Hindlimb muscle (tissue), 1 donor: ENCODE measurements around the gene CD6. TPM values are rescaled to one million over a fixed set of nuclear protein-coding genes. Genes with fewer than 3 reads are reported as not detected.

Experiments
- DNase-seq: peaks from one replicate; pipeline ENCODE4 v3.0.0-alpha.2; 2013
- polyA plus RNA-seq: library from polyadenylated mRNA; unstranded; fragments of 120-200 nt; gene quantifications from one replicate; pipeline ENCODE4 v1.2.1, GENCODE V29; 2013; ENCODE audit not compliant: insufficient read length

Gene CD6
- polyA plus RNA-seq, 1 donor = 0.40 TPM

- no peak for DNase-seq
These were observed 14.8 kb downstream of the CD6 start for GRCh38 chr11:60985991-60986915.

DNA sequence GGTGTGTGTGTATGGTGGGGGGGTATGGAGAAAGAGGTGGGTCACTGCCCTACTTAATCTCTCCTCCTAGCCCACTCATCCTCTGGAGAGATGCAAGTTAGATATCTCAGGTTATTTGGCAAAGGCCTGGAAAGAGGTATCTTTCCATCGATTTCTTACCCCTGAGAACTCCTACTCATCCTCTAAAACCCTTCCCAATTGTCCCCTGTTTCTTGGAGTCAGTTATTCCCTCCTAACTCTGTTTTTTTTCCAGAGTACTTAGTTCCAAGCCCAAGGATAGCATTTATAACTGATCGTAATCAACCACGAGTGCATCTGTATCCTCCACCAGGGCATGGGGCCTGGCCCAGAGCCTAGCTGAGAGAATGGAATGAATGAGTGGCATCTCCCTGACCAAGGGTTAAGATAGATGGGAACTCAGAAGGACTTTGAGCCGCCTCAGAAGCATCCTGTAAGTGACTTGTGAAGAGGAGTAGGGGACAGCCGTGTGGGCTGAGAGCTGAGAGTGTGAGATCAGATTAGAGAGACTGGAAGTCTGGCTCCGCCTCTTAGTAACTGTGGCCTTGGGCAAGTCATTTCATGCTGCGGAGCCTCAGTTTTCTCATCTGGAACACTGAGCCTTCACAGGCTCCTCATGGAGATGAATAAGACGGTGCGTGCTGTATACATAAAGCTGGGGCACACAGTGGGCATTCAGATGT, 16.2 kb downstream of the CD6 start:
- no peak for DNase-seq

GRCh38 chr11:60988658-60989057, 17.2 kb downstream of the CD6 start:
- no peak for DNase-seq

- DNase-seq = no peak
These were observed 17.7 kb downstream of the CD6 start for GRCh38 chr11:60989093-60989650.

DNA sequence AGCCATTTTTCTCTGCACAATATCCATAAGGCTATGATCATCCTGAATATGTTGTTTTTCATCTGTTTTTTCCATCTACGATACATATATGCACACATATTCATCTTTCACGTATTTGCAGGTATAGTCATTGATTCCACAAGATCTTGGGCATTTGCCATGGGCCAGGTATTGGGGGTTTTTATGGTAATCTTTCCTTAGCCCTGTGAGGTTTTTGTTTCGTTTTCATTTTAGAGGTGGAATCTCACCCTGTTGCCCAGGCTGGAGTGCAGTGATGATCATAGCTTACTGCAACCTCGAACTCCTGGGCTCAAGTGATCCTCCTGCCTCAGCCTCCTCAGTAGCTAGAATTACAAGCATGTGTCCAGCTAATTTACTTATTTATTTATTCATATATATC, 20.0 kb downstream of the CD6 start:
- DNase-seq = no peak

- no peak for DNase-seq
These were observed 21.4 kb downstream of the CD6 start for GRCh38 chr11:60992842-60993409.

- DNase-seq = no peak
These were observed 22.1 kb downstream of the CD6 start for GRCh38 chr11:60993615-60994014.

DNA sequence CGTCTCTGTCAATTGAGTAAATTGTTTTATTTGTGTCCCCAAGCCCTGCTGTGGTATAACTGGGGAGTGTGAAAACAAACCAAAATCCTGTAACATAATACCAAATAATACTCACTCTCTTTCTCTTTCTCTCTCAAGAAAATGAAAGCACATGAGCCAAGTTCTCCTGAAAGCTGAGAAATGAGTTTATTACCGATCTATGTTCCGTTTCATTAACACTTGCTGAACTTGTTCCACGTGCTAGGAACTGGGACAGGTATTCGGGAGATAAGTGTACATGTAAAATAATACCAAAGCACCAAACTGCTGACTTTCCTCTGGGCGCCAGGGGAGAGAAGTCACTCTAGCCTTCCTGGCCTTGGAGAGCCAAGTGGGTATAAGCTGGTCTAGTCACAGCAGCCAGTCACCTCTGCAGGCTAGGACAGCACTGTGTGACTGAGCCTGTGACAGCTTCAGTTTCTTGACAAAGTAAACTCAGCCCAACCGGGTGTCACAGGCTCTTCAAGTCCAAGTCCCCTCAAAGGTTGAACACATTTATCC, 23.1 kb downstream of the CD6 start:
- DNase-seq = no peak

DNA sequence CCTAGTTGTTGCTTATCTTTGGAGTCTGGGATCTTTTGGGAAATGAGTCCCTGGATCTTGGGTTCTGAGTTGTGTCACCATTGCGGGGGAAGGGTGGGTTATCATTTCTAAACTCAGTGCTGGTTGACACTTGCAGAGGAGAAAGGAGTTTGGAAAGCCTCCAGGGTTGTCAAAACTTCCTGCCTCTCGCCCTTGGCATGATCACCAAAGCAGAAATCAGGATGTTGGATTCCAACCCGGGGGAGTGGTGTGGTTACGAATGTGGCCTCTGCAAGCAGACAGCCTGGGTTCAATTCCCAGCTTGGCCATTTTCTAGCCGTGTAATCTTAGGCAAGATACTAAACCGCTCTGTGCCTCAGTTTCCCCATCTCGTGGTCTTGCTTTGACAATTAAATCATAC, 24.3 kb downstream of the CD6 start:
- DNase-seq = no peak

DNA sequence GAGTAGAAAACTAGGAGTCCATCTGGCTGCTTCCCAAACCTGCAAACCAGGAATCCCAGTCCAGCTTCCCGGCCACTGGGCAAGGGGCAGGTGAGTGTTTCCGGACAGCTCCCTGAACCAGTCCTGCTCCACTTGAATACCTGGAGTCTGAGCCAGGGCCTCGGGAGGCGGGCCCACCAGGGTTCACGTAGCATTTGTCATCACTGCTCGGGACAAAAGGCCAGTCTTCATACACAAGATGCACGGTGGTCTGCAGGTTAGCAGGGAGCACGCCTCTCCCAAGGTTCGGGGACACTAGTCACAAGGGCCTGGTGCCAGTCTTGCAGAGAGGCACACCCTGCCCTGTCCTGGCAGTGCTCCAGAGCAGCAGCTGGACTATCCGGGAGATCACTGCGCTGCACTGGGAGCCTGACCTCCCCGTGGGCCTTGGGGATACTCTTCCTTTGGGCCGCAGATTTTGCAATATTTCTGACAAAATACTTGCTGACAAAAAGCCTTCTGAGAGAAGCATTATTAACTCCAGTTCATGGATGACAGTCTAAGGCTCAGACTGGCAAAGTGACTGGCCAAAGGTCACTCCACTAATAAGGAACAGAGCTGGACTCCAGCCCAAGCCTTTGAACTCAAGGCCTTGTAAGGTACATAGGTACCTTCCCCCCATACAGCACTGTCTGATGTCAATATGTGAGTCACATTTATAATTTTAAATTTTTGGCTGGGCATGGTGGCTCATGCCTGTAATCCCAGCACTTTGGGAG, 25.1 kb downstream of the CD6 start:
- no peak for DNase-seq

DNA sequence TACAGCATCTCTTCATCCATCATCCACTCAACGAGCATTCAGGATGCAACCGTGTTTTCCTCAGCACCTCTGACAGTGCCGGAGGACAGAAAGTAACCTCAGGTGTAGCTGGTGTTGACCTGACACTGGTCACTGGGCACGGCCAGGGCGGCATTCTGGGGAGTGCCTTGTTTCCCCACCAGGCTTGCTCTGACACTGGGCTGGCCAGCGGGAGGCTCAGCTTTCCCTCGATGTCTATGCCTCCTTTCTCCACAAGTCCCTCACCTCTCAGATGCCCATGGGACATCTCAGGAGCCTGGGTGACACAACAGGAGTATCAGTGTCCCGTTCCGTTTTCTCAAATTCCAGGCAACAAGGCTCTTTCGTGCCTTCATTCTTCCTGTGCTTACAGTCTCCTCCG, 28.9 kb downstream of the CD6 start:
- no peak for DNase-seq

DNA sequence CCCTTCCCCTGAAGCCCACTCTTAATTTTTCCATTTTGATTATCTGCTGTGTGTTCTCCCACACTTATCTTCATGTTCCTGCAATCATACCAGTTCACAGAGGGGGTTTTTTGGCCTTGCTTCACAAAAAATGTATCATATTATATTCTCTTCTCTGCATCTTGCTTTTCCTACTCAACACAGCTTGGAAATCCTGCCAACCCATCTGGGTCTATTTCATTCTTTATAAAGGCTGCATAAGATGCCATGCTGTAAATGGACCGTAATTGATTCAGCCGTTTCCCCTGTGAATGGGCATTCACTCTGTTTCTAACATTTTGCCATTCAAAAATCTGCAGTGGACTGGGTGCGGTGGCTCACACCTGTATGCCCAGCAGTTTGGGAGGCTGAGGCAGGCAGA, 30.5 kb downstream of the CD6 start:
- no peak for DNase-seq

GRCh38 chr11:61002598-61002997, 31.1 kb downstream of the CD6 start:
- DNase-seq = no peak

DNA sequence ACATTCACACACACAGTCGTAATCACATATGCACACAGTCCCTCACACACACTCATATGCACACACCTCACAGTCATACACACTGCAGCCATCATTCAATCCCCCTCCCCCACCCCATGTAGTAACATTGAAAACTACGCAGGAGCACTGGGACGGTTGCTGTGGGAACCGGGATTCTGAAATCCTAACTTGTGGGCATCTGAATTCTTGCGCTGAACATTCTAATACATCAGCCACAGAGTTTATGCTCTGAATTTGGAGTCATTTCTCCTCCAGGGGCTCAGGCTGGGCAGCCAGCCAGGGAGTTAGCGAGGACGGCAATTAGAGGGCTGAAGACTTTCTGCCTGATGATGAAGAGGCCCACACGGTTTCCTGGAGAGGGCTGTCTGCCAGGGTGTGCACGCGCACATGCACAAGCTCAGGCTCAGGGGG, 32.7 kb downstream of the CD6 start:
- peak; percentile 67 for DNase-seq

DNA sequence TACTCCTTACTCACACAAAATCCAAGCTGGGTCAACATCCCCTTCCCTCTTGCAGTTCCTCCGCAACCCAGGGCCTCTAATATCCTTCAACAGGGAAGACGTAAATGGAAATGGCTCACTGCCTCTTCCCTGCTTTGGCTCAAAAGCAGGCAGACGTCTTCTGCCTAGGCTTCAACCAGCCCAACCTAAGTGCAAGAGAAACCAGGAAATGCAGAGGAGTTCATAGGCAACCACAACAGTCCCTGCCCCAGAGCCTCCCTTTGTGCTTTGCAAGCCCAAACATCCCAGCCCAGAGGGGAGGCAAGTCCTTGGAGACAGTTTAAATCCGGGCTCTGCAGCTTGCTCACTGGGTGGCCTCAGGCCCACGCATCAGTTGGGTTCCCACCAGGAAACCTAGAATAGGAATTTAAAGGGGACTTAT, 33.3 kb downstream of the CD6 start:
- DNase-seq = peak; percentile 38

DNA sequence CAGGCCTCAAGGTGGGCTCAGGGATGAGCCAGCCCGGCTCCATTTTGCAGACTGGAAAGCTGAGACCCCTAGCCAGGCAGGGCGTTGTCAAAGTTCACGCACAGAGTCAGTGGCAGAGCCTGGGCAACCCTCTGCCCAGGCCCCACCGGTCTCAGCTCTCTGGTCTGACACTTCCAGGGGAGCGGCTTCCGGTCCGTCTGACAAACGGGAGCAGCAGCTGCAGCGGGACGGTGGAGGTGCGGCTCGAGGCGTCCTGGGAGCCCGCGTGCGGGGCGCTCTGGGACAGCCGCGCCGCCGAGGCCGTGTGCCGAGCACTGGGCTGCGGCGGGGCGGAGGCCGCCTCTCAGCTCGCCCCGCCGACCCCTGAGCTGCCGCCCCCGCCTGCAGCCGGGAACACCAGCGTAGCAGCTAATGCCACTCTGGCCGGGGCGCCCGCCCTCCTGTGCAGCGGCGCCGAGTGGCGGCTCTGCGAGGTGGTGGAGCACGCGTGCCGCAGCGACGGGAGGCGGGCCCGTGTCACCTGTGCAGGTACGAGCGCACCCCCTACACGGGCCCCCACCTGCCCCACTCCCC, 36.0 kb downstream of the CD6 start:
- no peak for DNase-seq

GRCh38 chr11:61007956-61008896, 36.7 kb downstream of the CD6 start:
- DNase-seq = no peak

DNA sequence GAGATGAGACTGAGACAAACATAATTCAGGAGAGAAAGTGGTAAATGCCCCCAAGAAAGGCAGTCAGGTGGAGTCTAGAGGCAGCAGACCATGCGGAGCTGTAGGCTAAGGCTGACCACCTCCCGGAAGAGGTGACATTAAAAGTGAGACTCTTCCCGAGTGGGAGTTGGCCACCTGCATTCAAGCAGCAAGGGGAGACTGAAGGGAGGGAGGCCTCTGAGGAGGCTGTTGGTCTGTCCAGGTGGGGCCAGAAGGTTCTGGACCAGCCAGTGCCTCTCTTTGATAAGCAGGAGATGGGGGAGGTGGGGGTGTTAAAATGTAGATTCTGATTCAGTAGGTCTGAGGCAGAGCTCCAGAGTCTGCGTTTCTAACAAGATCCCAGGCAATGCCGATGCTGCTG, 37.5 kb downstream of the CD6 start:
- no peak for DNase-seq

GRCh38 chr11:61009392-61010275, 38.2 kb downstream of the CD6 start:
- no peak for DNase-seq
